Suprapubic skin (tissue), 4 donors: Measurements from ENCODE around the gene PHF20. TPM values are rescaled to one million over a fixed set of nuclear protein-coding genes. Genes with fewer than 3 reads are reported as not detected.

Experiments used
- DNase-seq, 2 donors: peaks; one replicate each; pipeline ENCODE4 v3.0.0-alpha.2; 2019; ENCODE audit warnings: low spot score in 2 of 2
- H3K27ac ChIP-seq: fragments of 200-600 bp; sonication (generic); one replicate; pipeline ENCODE4 v1.5.1; 2019
- H3K27me3 ChIP-seq: fragments of 200-600 bp; sonication (generic); one replicate; pipeline ENCODE4 v1.5.1; 2019
- H3K36me3 ChIP-seq: fragments of 200-600 bp; sonication (generic); one replicate; pipeline ENCODE4 v1.5.1; 2019
- H3K4me1 ChIP-seq: fragments of 200-600 bp; sonication (generic); one replicate; pipeline ENCODE4 v1.5.1; 2019
- H3K4me3 ChIP-seq: fragments of 200-600 bp; sonication (generic); one replicate; pipeline ENCODE4 v1.5.1; 2019; ENCODE audit warnings: mild to moderate bottlenecking
- H3K9me3 ChIP-seq: fragments of 200-600 bp; sonication (generic); one replicate; pipeline ENCODE4 v1.5.1; 2019
- EP300 ChIP-seq: sonication (generic); formaldehyde crosslinking; IDR thresholded peaks from one replicate; pipeline ENCODE4 v1.6.1; 2017; ENCODE audit warnings: antibody characterized with exemption
- POLR2A ChIP-seq, 2 donors: fragments of 450-650 bp; IDR thresholded peaks; one replicate each; pipeline ENCODE4 v1.6.1; 2017; ENCODE audit warnings: antibody characterized with exemption in 2 of 2, mild to moderate bottlenecking in 2 of 2, moderate library complexity in 2 of 2
- POLR2AphosphoS5 ChIP-seq, 3 donors: sonication (generic); formaldehyde crosslinking; IDR thresholded peaks; one replicate each; pipeline ENCODE4 v1.6.1; 2017; ENCODE audit warnings: antibody characterized with exemption in 3 of 3
- WGBS: methylation state at CpG from one replicate; pipeline ENCODE4 v1.1.5; 2018; 5-methylcytosine and 5-hydroxymethylcytosine counted together
- total RNA-seq, 4 donors: library from RNA; depleted of rRNA; stranded (reverse); fragments of >200 nt; gene quantifications; one replicate each; pipeline ENCODE4 v1.1.0, GENCODE V29; 2016
- TF ChIP-seq, protein P1 (sequence below), 2 donors: fragments of 200-600 bp in 1 of 2; fragments of 450-650 bp in 1 of 2; sonication (generic) in 1 of 2; IDR thresholded peaks; one replicate each; pipeline ENCODE4 v1.5.1; 2016 to 2019; ENCODE audit warnings: antibody characterized with exemption in 2 of 2, mild to moderate bottlenecking in 1 of 2, moderate library complexity in 1 of 2

Gene PHF20
- total RNA-seq, 4 donors from 2014 or later: 44.2 to 60.6 (median 47.3) TPM

DNA sequence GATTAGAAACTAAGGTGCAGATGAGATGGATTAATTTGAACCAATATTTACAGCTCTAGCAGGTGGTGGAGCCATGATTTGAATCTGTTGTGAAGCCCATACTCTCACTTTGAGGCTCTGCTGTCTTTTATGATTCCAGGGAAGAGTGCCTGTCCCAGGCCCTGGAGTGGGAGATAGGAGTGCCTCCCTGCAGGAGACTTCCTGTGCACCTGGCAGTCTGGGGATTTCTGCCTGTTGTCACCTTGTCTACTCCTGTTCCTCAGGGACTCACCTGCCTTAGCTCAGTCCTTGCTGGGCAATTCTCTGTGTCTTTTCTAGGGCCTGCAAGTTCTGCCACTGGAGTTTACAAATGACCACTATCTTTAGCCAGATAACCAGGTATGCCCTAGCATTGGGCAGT, 136.2 kb downstream of the PHF20 start:
- Histone ChIP-seq H3K9me3 (no peaks in the 10 kb centered on the region), H3K27me3 (no peaks in the 10 kb centered on the region), H3K36me3 (peaks cover 20% of the 10 kb centered on the region), H3K27ac (no peak overlapping the region), H3K4me1 (no peaks in the 10 kb centered on the region), H3K4me3 (no peak overlapping the region)
- DNase-seq: no peak
- no peak for TF ChIP-seq EP300

DNA sequence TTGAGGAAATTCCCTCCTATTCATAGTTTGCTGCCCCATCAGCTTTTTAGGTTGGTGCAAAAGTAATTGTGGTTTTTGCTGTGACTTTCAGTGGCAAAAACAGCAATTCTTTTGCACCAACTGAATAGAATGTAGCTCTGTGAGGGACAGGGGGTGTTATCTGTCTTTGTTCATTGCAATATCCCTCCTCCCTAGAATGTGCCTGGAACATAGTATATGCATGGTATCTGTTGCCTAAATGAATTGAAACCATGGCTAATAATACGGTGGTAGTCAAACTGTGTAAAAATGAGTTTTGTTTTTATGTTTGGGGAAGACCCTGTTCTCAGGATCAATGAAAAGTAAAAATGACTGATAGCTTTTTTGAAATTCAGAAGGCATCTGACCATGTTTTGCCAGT, 137.4 kb downstream of the PHF20 start:
- no peak overlapping the region for H3K27ac ChIP-seq
- TF ChIP-seq POLR2AphosphoS5 (IDR thresholded peaks at IDR 0.05): no peak
- TF ChIP-seq, protein P1, sequence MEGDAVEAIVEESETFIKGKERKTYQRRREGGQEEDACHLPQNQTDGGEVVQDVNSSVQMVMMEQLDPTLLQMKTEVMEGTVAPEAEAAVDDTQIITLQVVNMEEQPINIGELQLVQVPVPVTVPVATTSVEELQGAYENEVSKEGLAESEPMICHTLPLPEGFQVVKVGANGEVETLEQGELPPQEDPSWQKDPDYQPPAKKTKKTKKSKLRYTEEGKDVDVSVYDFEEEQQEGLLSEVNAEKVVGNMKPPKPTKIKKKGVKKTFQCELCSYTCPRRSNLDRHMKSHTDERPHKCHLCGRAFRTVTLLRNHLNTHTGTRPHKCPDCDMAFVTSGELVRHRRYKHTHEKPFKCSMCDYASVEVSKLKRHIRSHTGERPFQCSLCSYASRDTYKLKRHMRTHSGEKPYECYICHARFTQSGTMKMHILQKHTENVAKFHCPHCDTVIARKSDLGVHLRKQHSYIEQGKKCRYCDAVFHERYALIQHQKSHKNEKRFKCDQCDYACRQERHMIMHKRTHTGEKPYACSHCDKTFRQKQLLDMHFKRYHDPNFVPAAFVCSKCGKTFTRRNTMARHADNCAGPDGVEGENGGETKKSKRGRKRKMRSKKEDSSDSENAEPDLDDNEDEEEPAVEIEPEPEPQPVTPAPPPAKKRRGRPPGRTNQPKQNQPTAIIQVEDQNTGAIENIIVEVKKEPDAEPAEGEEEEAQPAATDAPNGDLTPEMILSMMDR (IDR thresholded peaks at IDR 0.05): no peak
- no peak for TF ChIP-seq POLR2A (IDR thresholded peaks at IDR 0.05)
- no peak for TF ChIP-seq EP300
- WGBS: 96% methylated on average over 1 of the region's 1 CpG

DNA sequence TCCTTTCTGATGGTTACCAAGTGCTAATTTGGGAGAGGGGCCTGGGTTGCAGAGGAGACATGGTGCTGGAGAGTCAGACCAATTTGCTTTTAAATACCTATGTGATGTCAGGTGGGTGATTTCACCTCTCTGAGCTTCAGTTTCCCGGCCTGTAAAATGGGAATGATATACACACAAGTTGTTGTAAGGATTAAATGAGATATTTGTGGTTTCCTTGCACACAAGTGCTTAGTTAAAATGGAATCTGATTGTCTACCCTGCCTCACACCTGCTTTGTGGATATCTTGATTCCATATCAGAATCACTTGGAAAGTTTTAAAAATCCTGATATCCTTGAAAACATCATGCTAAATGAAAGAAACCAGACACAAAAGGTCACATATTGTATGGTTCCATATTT, 138.0 kb downstream of the PHF20 start:
- Histone ChIP-seq H3K36me3 (peaks cover 37% of the 10 kb centered on the region), H3K27me3 (no peaks in the 10 kb centered on the region), H3K4me3 (no peak overlapping the region), H3K9me3 (no peaks in the 10 kb centered on the region), H3K4me1 (no peaks in the 10 kb centered on the region), H3K27ac (no peak overlapping the region)
- TF ChIP-seq POLR2A (IDR thresholded peaks at IDR 0.05) (no peak), EP300 (no peak)
- TF ChIP-seq, protein P1 (IDR thresholded peaks at IDR 0.05): no peak
- 100% methylated on average over 1 of the region's 1 CpG for WGBS
- DNase-seq: no peak

More for the DNA sequence above, 137.4 kb downstream of the PHF20 start:
- Histone ChIP-seq H3K9me3 (no peaks in the 10 kb centered on the region), H3K4me1 (no peaks in the 10 kb centered on the region), H3K27me3 (no peaks in the 10 kb centered on the region), H3K36me3 (peaks cover 31% of the 10 kb centered on the region), H3K4me3 (no peak overlapping the region)
- DNase-seq: no peak

DNA sequence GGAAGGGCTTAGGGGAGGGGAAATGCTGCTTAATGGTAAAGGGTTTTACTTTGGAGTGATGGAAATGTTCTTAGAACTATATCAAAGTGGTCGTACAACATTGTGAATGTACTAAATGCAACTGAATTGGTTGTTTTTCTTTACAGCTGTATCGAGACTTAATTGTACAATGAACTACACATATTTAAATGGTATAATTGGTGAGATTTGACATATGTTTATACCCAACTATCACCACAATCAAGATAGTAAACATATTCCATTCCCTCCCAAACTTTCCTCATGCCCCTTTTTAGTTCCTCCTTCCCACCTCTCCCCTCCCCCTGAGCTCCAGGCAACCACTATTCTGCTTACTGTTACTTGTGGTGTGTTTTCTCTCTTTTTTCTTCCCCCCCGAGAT, 138.4 kb downstream of the PHF20 start:
- DNase-seq: no peak
- H3K4me3 ChIP-seq: no peak overlapping the region
- H3K36me3 ChIP-seq: peaks cover 39% of the 10 kb centered on the region
- H3K4me1 ChIP-seq: no peaks in the 10 kb centered on the region
- no peak overlapping the region for H3K27ac ChIP-seq
- no peaks in the 10 kb centered on the region for H3K27me3 ChIP-seq
- 93% methylated on average over 3 of the region's 3 CpGs for WGBS
- no peaks in the 10 kb centered on the region for H3K9me3 ChIP-seq
- TF ChIP-seq EP300: no peak
- no peak for TF ChIP-seq POLR2AphosphoS5 (IDR thresholded peaks at IDR 0.05)
- TF ChIP-seq, protein P1 (IDR thresholded peaks at IDR 0.05): no peak
- TF ChIP-seq POLR2A (IDR thresholded peaks at IDR 0.05): no peak

DNA sequence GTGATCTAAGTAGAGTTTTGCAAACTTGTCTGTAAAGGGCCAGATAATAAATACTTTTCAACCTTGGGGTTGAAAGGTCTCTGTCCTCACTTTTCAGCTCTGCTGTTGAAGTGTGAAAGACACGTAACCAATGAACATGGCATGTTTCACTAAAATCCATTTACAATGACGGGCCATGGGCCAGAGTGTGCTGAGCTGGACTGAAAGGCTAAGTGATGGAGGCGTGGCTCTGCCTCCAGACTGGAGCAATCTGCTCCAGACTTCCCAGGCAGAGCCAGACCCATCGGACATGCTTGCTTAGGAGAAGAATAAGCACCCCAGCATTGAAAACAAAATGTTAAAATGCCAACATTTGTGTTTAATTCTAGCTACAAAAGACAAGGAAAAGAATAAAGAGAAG, 141.1 kb downstream of the PHF20 start:
- H3K36me3 ChIP-seq: peaks cover 53% of the 10 kb centered on the region
- no peak for DNase-seq
- TF ChIP-seq, protein P1 (IDR thresholded peaks at IDR 0.05): no peak
- TF ChIP-seq POLR2AphosphoS5 (IDR thresholded peaks at IDR 0.05): no peak
- TF ChIP-seq POLR2A (IDR thresholded peaks at IDR 0.05): no peak
- TF ChIP-seq EP300: no peak
- H3K27ac ChIP-seq: no peak overlapping the region
- H3K4me3 ChIP-seq: no peak overlapping the region
- H3K4me1 ChIP-seq: no peaks in the 10 kb centered on the region
- no peaks in the 10 kb centered on the region for H3K27me3 ChIP-seq
- H3K9me3 ChIP-seq: no peaks in the 10 kb centered on the region
- WGBS: 66% methylated on average over 4 of the region's 4 CpGs

DNA sequence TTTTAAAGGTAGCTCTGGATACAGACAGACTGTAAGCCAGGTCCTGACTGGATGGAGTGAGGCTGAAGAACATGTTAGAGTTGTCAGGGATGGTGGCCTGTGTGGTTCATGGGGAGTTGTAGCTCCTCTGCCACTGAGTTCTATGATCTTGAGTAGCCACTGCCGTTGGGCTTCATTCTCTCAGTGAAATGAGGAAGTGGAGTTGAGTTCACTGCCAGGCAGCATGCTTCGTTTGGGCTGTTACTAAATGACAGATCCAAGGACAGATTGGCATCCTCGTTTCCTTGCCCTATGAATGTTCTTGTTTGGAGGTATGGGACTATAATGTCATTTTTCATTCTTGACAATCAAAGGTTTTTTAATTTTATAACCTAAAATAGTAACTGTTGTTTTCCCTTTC, 145.3 kb downstream of the PHF20 start:
- 76% methylated on average over 3 of the region's 3 CpGs for WGBS
- Histone ChIP-seq H3K9me3 (no peaks in the 10 kb centered on the region), H3K27ac (no peak overlapping the region), H3K27me3 (no peaks in the 10 kb centered on the region), H3K4me3 (no peak overlapping the region), H3K36me3 (peaks cover 71% of the 10 kb centered on the region), H3K4me1 (no peaks in the 10 kb centered on the region)
- DNase-seq: no peak
- TF ChIP-seq, protein P1 (IDR thresholded peaks at IDR 0.05): no peak
- no peak for TF ChIP-seq POLR2A (IDR thresholded peaks at IDR 0.05)
- TF ChIP-seq POLR2AphosphoS5 (IDR thresholded peaks at IDR 0.05): no peak
- no peak for TF ChIP-seq EP300
